ENCODE data around the gene HSPA13. TPM values are rescaled to one million over a fixed set of nuclear protein-coding genes. Genes with fewer than 3 reads are reported as not detected.

Gene HSPA13, protein sequence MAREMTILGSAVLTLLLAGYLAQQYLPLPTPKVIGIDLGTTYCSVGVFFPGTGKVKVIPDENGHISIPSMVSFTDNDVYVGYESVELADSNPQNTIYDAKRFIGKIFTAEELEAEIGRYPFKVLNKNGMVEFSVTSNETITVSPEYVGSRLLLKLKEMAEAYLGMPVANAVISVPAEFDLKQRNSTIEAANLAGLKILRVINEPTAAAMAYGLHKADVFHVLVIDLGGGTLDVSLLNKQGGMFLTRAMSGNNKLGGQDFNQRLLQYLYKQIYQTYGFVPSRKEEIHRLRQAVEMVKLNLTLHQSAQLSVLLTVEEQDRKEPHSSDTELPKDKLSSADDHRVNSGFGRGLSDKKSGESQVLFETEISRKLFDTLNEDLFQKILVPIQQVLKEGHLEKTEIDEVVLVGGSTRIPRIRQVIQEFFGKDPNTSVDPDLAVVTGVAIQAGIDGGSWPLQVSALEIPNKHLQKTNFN
- 95.6 and 109 TPM in 2 replicates for total RNA-seq

GRCh38 chr21:14382835-14383595, at the start of gene HSPA13:
TSS of gene HSPA13 (minus strand) at chr21:14383146. CDS start at chr21:14383119, 27 bp downstream.
- TF ChIP-seq CTCF (IDR thresholded peaks at IDR 0.05; ENCODE audit: insufficient read depth, low read length, severe bottlenecking): no peak
- DNase-seq (ENCODE audit: low read depth) (peak; percentile 98), FAIRE-seq (peak; percentile 92)
- Histone ChIP-seq H3K36me3 (ENCODE audit: control insufficient read depth, insufficient read depth, low read length) (peaks cover 1% of the 10 kb centered on the region), H3K27me3 (ENCODE audit: control insufficient read depth, insufficient read depth, low read length) (no peaks in the 10 kb centered on the region), H3K4me3 (ENCODE audit: low read depth, low read length) (peak within 1 kb of the TSS; percentile 83)

DNA sequence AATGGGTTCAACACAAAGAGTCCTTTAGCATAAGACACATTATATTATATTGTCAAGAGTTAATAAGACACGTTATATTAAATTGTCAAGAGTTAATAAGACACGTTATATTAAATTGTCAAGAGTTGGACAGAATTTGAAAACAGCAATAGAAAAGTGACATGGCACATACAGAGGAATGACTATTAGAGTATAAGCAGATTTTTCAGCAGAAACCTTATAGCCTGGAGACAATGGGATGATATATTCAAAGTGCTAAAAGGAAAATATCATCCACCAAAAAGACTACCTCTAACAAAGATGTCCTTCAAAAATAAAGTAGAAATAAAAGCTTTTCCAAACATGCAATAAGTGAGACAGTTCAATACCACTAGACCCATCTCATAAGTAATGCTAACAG, 36.0 kb upstream of the HSPA13 start:
- no peak for TF ChIP-seq CTCF (IDR thresholded peaks at IDR 0.05; ENCODE audit: insufficient read depth, low read length, severe bottlenecking)
- no peaks in the 10 kb centered on the region for H3K27me3 ChIP-seq (ENCODE audit: control insufficient read depth, insufficient read depth, low read length)
- no peak for FAIRE-seq

DNA sequence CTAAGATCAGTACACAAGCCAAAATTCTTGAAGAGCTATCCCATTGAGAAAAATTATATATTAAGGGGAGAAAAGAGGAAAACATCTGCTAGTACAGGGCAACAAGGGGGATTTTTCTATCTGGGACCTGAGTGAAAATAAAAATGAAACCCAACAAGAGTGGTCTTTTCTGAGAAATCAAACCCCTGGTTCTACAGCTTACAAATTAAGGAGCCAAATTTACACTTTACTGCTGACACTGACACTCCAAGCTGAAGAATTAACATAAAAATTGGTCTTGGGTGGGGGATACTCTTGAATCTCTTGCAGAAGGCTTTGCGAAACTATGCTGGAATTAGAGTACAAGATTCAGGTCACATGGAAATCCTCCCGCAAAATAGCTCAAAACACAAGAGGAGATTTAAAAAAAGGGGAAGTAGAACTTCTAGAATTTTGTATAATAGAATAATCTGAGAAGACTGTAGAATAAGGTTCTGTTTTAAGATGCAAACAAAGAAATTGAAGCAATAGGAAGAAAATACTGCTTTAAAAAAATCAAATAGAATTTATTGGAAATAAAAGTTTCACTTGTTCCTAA, 32.1 kb upstream of the HSPA13 start:
- DNase-seq (ENCODE audit: low read depth): no peak
- TF ChIP-seq CTCF (IDR thresholded peaks at IDR 0.05; ENCODE audit: insufficient read depth, low read length, severe bottlenecking): no peak
- Histone ChIP-seq H3K4me3 (ENCODE audit: low read depth, low read length) (no peak overlapping the region), H3K27me3 (ENCODE audit: control insufficient read depth, insufficient read depth, low read length) (no peaks in the 10 kb centered on the region), H3K36me3 (ENCODE audit: control insufficient read depth, insufficient read depth, low read length) (no peaks in the 10 kb centered on the region)
- no peak for FAIRE-seq

More for the DNA sequence above, 36.0 kb upstream of the HSPA13 start:
- Histone ChIP-seq H3K4me3 (ENCODE audit: low read depth, low read length) (no peak overlapping the region), H3K36me3 (ENCODE audit: control insufficient read depth, insufficient read depth, low read length) (no peaks in the 10 kb centered on the region)
- no peak for DNase-seq (ENCODE audit: low read depth)

- FAIRE-seq: no peak
- no peak overlapping the region for H3K4me3 ChIP-seq (ENCODE audit: low read depth, low read length)
- no peaks in the 10 kb centered on the region for H3K27me3 ChIP-seq (ENCODE audit: control insufficient read depth, insufficient read depth, low read length)
- H3K36me3 ChIP-seq (ENCODE audit: control insufficient read depth, insufficient read depth, low read length): no peaks in the 10 kb centered on the region
- no peak for TF ChIP-seq CTCF (IDR thresholded peaks at IDR 0.05; ENCODE audit: insufficient read depth, low read length, severe bottlenecking)
- DNase-seq (ENCODE audit: low read depth): no peak
These were observed 23.0 kb upstream of the HSPA13 start for GRCh38 chr21:14405962-14406361.

DNA sequence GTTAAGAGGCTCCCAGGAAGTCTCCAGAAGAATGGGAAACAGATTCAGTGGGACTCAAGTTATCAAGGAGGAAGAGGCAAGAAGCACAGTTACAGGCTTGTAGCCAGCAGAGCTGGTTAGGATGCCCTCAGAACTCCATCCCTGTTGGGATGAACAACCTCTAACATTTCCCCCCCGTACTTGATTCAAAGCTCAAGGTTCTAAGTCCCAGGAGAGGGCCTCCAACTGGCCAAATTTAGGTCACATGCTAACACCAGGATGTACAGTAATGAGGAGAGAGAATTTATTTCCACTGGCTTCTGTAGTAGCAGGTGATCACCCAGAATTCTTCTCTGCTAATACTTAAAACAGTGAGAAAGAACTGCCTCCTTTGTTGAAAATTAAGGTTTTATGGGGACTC, 22.3 kb upstream of the HSPA13 start:
- DNase-seq (ENCODE audit: low read depth) (no peak), FAIRE-seq (no peak)
- H3K27me3 ChIP-seq (ENCODE audit: control insufficient read depth, insufficient read depth, low read length): no peaks in the 10 kb centered on the region
- no peak overlapping the region for H3K4me3 ChIP-seq (ENCODE audit: low read depth, low read length)
- H3K36me3 ChIP-seq (ENCODE audit: control insufficient read depth, insufficient read depth, low read length): no peaks in the 10 kb centered on the region
- TF ChIP-seq CTCF (IDR thresholded peaks at IDR 0.05; ENCODE audit: insufficient read depth, low read length, severe bottlenecking): no peak

Measured in bronchial epithelial cell (primary cell).